Upper lobe of right lung (tissue), 1 donor: ENCODE results near the gene PAPOLA. TPM values are rescaled to one million over a fixed set of nuclear protein-coding genes. Genes with fewer than 3 reads are reported as not detected.

ENCODE experiments used
- ATAC-seq: fragments of 200-7000 bp; cut with Tn5 transposase; one replicate; pipeline ENCODE4 v1.9.1; 2020; ENCODE audit warnings: mild to moderate bottlenecking, moderate library complexity
- DNase-seq: peaks from one replicate; pipeline ENCODE4 v3.0.0-alpha.2; 2020
- H3K27ac ChIP-seq: fragments of 200-600 bp; one replicate; pipeline ENCODE4 v1.8.0; 2022
- H3K27me3 ChIP-seq: fragments of 200-600 bp; one replicate; pipeline ENCODE4 v1.8.0; 2022; ENCODE audit warnings: mild to moderate bottlenecking
- H3K36me3 ChIP-seq: fragments of 200-600 bp; one replicate; pipeline ENCODE4 v1.8.0; 2022
- H3K4me1 ChIP-seq: fragments of 200-600 bp; one replicate; pipeline ENCODE4 v1.8.0; 2022
- H3K4me3 ChIP-seq: fragments of 200-600 bp; one replicate; pipeline ENCODE4 v1.8.0; 2022; ENCODE audit warnings: mild to moderate bottlenecking
- H3K9me3 ChIP-seq: fragments of 200-600 bp; one replicate; pipeline ENCODE4 v1.8.0; 2022
- CTCF ChIP-seq: fragments of 200-600 bp; IDR thresholded peaks from one replicate; pipeline ENCODE4 v1.8.0; 2022; ENCODE audit warnings: antibody characterized with exemption
- intact Hi-C: fragments of 100-400 bp; cut with DNase I; formaldehyde crosslinking; loops from one replicate; pipeline ENCODE4 v1.11.0; 2022
- total RNA-seq: library from RNA; stranded (reverse); fragmentation: NEBNext Ultra II Directional; extraction: Animal tissue kit (Norgen Biotek cat#: 25700); gene quantifications from one replicate; pipeline ENCODE4 v1.2.1, GENCODE V29; 2021
- donor health status: DM: no; HTN: yes; CAD: no; lungs with severe emphysema.

Gene PAPOLA
- total RNA-seq, 1 donor from 2014 or later, result 153 TPM

GRCh38 chr14:96586921-96587822 lies 85.0 kb downstream of the PAPOLA start:
- Histone ChIP-seq H3K27me3 (peaks cover 6% of the 10 kb centered on the region), H3K4me1 (no peaks in the 10 kb centered on the region), H3K27ac (no peak overlapping the region), H3K9me3 (no peaks in the 10 kb centered on the region), H3K4me3 (no peak overlapping the region), H3K36me3 (no peaks in the 10 kb centered on the region)
- TF ChIP-seq CTCF, result no peak
- DNase-seq (no peak), ATAC-seq (no peak)
- intact Hi-C loops, result no loop called here

GRCh38 chr14:96587823-96588385 lies 85.7 kb downstream of the PAPOLA start:
- Histone ChIP-seq H3K4me1 (peaks cover 4% of the 10 kb centered on the region), H3K9me3 (no peaks in the 10 kb centered on the region), H3K4me3 (no peak overlapping the region), H3K27ac (no peak overlapping the region), H3K27me3 (peaks cover 8% of the 10 kb centered on the region), H3K36me3 (no peaks in the 10 kb centered on the region)
- DNase-seq (no peak), ATAC-seq (no peak)
- TF ChIP-seq CTCF, result no peak
- intact Hi-C loops, result no loop called here

- H3K4me3 ChIP-seq, result no peak overlapping the region
- no peak for ATAC-seq
- peak; percentile 25 for DNase-seq
- no peak for TF ChIP-seq CTCF
- no peak overlapping the region for H3K27ac ChIP-seq
- no peaks in the 10 kb centered on the region for H3K9me3 ChIP-seq
- H3K4me1 ChIP-seq, result peaks cover 5% of the 10 kb centered on the region
- intact Hi-C loops, result no loop called here
- H3K36me3 ChIP-seq, result no peaks in the 10 kb centered on the region
- H3K27me3 ChIP-seq, result peaks cover 15% of the 10 kb centered on the region
Measured at GRCh38 chr14:96588410-96589257, 86.5 kb downstream of the PAPOLA start.

GRCh38 chr14:96589577-96589976 lies 87.4 kb downstream of the PAPOLA start:
- Histone ChIP-seq H3K36me3 (no peaks in the 10 kb centered on the region), H3K27me3 (peaks cover 15% of the 10 kb centered on the region), H3K9me3 (no peaks in the 10 kb centered on the region), H3K4me1 (peaks cover 5% of the 10 kb centered on the region), H3K4me3 (no peak overlapping the region), H3K27ac (no peak overlapping the region)
- intact Hi-C loops, result no loop called here
- DNase-seq, result peak; percentile 6
- TF ChIP-seq CTCF, result no peak
- ATAC-seq, result no peak

GRCh38 chr14:96590190-96590864 lies 88.1 kb downstream of the PAPOLA start:
- ATAC-seq (no peak), DNase-seq (peak; percentile 3)
- TF ChIP-seq CTCF, result no peak
- Histone ChIP-seq H3K27ac (no peak overlapping the region), H3K9me3 (no peaks in the 10 kb centered on the region), H3K36me3 (no peaks in the 10 kb centered on the region), H3K4me3 (no peak overlapping the region), H3K27me3 (peaks cover 15% of the 10 kb centered on the region), H3K4me1 (peaks cover 5% of the 10 kb centered on the region)
- intact Hi-C loops, result no loop called here
